ENCODE data around the gene MAFB. TPM values are rescaled to one million over a fixed set of nuclear protein-coding genes. Genes with fewer than 3 reads are reported as not detected.

The MAFB gene
- total and polyA plus RNA-seq, 9 of the 15 experiments (the other 6 are each of a cell fraction or from before 2014, with no cell fraction given), result 0.04 TPM; not detected in 8

- WGBS (ENCODE audit: insufficient coverage, low coverage, missing lambda C conversion rate), result 1% methylated on average over 4 of the region's 4 CpGs
- H3K36me3 ChIP-seq (ENCODE audit: control insufficient read depth, insufficient read depth, low read length), result no peaks in the 10 kb centered on the region
- no peaks in the 10 kb centered on the region for H3K79me2 ChIP-seq (ENCODE audit: control insufficient read depth, insufficient read depth, low read length)
- in situ Hi-C loops (cut with MboI) (loop anchor here (25.0 kb wide), 1 partner anchor 1415 kb away; no protein-coding TSS in a partner anchor), intact Hi-C loops (cut with micrococcal nuclease) (no loop called here)
- no peak for ATAC-seq
- peaks cover 0 to 8% of the 10 kb centered on the region in 2 experiments; a peak in 3 of 5 replicates for H3K27me3 ChIP-seq (ENCODE audit: control insufficient read depth in 2 of 2, insufficient read depth in 2 of 2, low read length in 2 of 2)
- ChIA-PET CTCF (ENCODE audit: low intra/inter-chr PET ratio) (no interaction called here), POLR2A (no interaction called here)
- H3K4me1 ChIP-seq (replicated peaks in 1 of 2; ENCODE audit: control insufficient read depth in 2 of 2, insufficient read depth in 2 of 2, low read length in 2 of 2), result no peaks in the 10 kb centered on the region
- FAIRE-seq, result no peak
- H3K9me3 ChIP-seq (replicated peaks; ENCODE audit: control insufficient read depth, insufficient read depth, low read depth, low read length), result no peaks in the 10 kb centered on the region
- no peak overlapping the region for H3K9ac ChIP-seq (ENCODE audit: insufficient read depth in 1 of 2, low read depth in 2 of 2, low read length in 2 of 2)
- BruUV-seq (replicated peaks), result no TSS peak
- no peak overlapping the region for H2AFZ ChIP-seq (ENCODE audit: low read depth, low read length)
- no peaks in the 10 kb centered on the region for H4K20me1 ChIP-seq (replicated peaks; ENCODE audit: control insufficient read depth, insufficient read depth, low read length)
- H3K9me1 ChIP-seq (ENCODE audit: control insufficient read depth, insufficient read depth, low read length), result no peaks in the 10 kb centered on the region
- DNase-seq (ENCODE audit: extremely low read depth in 1 of 4, low spot score in 3 of 4), result no peak
- H3K27ac ChIP-seq (ENCODE audit: extremely low read depth, low read depth, low read length), result no peak overlapping the region
- no peak overlapping the region for H3K4me2 ChIP-seq (ENCODE audit: insufficient read depth, low read length)
- H3K4me3 ChIP-seq, result no peak overlapping the region
- no peak for TF ChIP-seq RFX1 (IDR thresholded peaks at IDR 0.05)
- TF ChIP-seq BDP1 (IDR thresholded peaks at IDR 0.05; ENCODE audit: insufficient read depth, insufficient read length), result no peak
- TF ChIP-seq PBX2 (CRISPR knock-in tag; IDR thresholded peaks at IDR 0.05; ENCODE audit: low read depth), result no peak
- peak; percentile 73 for TF ChIP-seq PBX2 (tag; conservative IDR thresholded peaks at IDR 0.05; ENCODE audit: low read depth)
- TF ChIP-seq HDAC6 (IDR thresholded peaks at IDR 0.05; ENCODE audit: low read depth, low read length), result no peak
- TF ChIP-seq SP2 (IDR thresholded peaks at IDR 0.05; ENCODE audit: extremely low read depth, low read depth, low read length, poor library complexity, severe bottlenecking), result no peak
- TF ChIP-seq SAFB2 (IDR thresholded peaks at IDR 0.05; ENCODE audit: borderline replicate concordance, low read depth, low read length, severe bottlenecking), result no peak
- TF ChIP-seq FOXP1 (CRISPR knock-in tag; IDR thresholded peaks at IDR 0.05), result no peak
- no peak for TF ChIP-seq SMAD1 (IDR thresholded peaks at IDR 0.05; ENCODE audit: low read depth, low read length, partially characterized antibody)
- TF ChIP-seq DIDO1 (tag; IDR thresholded peaks at IDR 0.05; ENCODE audit: low read depth), result no peak
- no peak for TF ChIP-seq KAT2B (IDR thresholded peaks at IDR 0.05; ENCODE audit: low read depth, low read length)
- no peak for TF ChIP-seq ZNF668 (CRISPR knock-in tag; IDR thresholded peaks at IDR 0.05)
- TF ChIP-seq RBM14 (IDR thresholded peaks at IDR 0.05; ENCODE audit: borderline replicate concordance, insufficient read depth, low read depth, low read length), result no peak
- TF ChIP-seq PTTG1 (tag; IDR thresholded peaks at IDR 0.05; ENCODE audit: low read depth), result no peak
- no peak for TF ChIP-seq NRF1 (conservative IDR thresholded peaks at IDR 0.05 in 1 of 2, IDR thresholded peaks at IDR 0.05 in 1 of 2)
- no peak for TF ChIP-seq HNRNPH1 (optimal IDR thresholded peaks at IDR 0.05; ENCODE audit: low read depth, low read length)
- TF ChIP-seq, protein P1, sequence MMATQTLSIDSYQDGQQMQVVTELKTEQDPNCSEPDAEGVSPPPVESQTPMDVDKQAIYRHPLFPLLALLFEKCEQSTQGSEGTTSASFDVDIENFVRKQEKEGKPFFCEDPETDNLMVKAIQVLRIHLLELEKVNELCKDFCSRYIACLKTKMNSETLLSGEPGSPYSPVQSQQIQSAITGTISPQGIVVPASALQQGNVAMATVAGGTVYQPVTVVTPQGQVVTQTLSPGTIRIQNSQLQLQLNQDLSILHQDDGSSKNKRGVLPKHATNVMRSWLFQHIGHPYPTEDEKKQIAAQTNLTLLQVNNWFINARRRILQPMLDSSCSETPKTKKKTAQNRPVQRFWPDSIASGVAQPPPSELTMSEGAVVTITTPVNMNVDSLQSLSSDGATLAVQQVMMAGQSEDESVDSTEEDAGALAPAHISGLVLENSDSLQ (IDR thresholded peaks at IDR 0.05), result peak; percentile 61
- TF ChIP-seq MEIS2 (IDR thresholded peaks at IDR 0.05; ENCODE audit: partially characterized antibody), result peak; percentile 55
- TF ChIP-seq ZNF384 (IDR thresholded peaks at IDR 0.05; ENCODE audit: low read depth, low read length), result no peak
- no peak for TF ChIP-seq TGIF2 (CRISPR knock-in tag; IDR thresholded peaks at IDR 0.05)
- TF ChIP-seq ZKSCAN1 (IDR thresholded peaks at IDR 0.05; ENCODE audit: low read depth, low read length), result peak; percentile 75
- no peak for TF ChIP-seq SIN3B (IDR thresholded peaks at IDR 0.05; ENCODE audit: low read depth)
These were observed 11.6 kb downstream of the MAFB start for GRCh38 chr20:40677343-40677924.
